Transverse colon (tissue), 4 donors: ENCODE measurements around the gene KRTAP10-9. TPM values are rescaled to one million over a fixed set of nuclear protein-coding genes. Genes with fewer than 3 reads are reported as not detected.
"Not testable (repeated sequence)": the region's sequence is repeated elsewhere in the genome, so short reads cannot be mapped to it uniquely, and the experiment has no call there.

Experiments
- DNase-seq: peaks from one replicate; pipeline ENCODE4 v3.0.0-alpha.2; 2019
- H3K27ac ChIP-seq, 4 donors: fragments of 200-600 bp; sonication (generic); 2 replicates each; pipeline ENCODE4 v1.5.1; 2016 to 2018; ENCODE audit warnings: inconsistent platforms in 4 of 4
- H3K27me3 ChIP-seq: fragments of 200-600 bp; sonication (generic); 2 replicates; pipeline ENCODE4 v1.5.1; 2017; ENCODE audit warnings: inconsistent platforms
- H3K36me3 ChIP-seq, 4 donors: fragments of 200-600 bp; sonication (generic); 2 replicates each; pipeline ENCODE4 v1.5.1; 2017 to 2019; ENCODE audit warnings: inconsistent platforms in 4 of 4
- H3K4me1 ChIP-seq, 4 donors: fragments of 200-600 bp; sonication (generic); 2 replicates each; pipeline ENCODE4 v1.5.1; 2017 to 2020; ENCODE audit warnings: inconsistent platforms in 4 of 4
- H3K4me3 ChIP-seq, 4 donors: fragments of 200-600 bp; sonication (generic); 1 replicate in 1 of 4; 2 replicates in 3 of 4; pipeline versions ENCODE4 v1.5.1 to v1.6.1; 2017 to 2019; ENCODE audit warnings: inconsistent platforms in 4 of 4
- H3K9me3 ChIP-seq, 2 donors: fragments of 200-600 bp; sonication (generic); 2 replicates each; pipeline ENCODE4 v1.5.1; 2017 to 2019; ENCODE audit warnings: inconsistent platforms in 2 of 2
- EP300 ChIP-seq: sonication (generic); formaldehyde crosslinking; IDR thresholded peaks from one replicate; pipeline ENCODE4 v1.6.1; 2017; ENCODE audit warnings: antibody characterized with exemption, low read depth
- POLR2A ChIP-seq: fragments of 450-650 bp; IDR thresholded peaks from one replicate; pipeline ENCODE4 v1.6.1; 2016; ENCODE audit warnings: antibody characterized with exemption, mild to moderate bottlenecking, moderate library complexity
- POLR2AphosphoS5 ChIP-seq, 3 donors: sonication (generic); formaldehyde crosslinking; IDR thresholded peaks; one replicate each; pipeline ENCODE4 v1.6.1; 2016; ENCODE audit warnings: antibody characterized with exemption in 3 of 3
- WGBS, 2 donors: methylation state at CpG; one replicate each; pipeline ENCODE4 v1.1.5; 2018; ENCODE audit warnings: low coverage in 1 of 2; 5-methylcytosine and 5-hydroxymethylcytosine counted together
- in situ Hi-C, 4 donors: fragments of 200-750 bp; cut with MboI; loops; one replicate each; pipeline versions ENCODE4 v1.15.0 to v1.15.1; 2017; ENCODE audit warnings: low sequenced_read_pairs in 3 of 4, low pct_ligation_motif_present in 1 of 4, low pct_unique_long_range_greater_than_20kb in 1 of 4
- intact Hi-C: fragments of 100-400 bp; cut with DNase I; formaldehyde crosslinking; loops from one replicate; pipeline ENCODE4 v1.15.1; 2023; ENCODE audit warnings: low total_unique reads
- total RNA-seq, 4 donors: library from RNA; depleted of rRNA; stranded (reverse); fragments of >200 nt; gene quantifications; one replicate each; pipeline ENCODE4 v1.1.0, GENCODE V29; 2016
- TF ChIP-seq, protein P1 (sequence below), 5 experiments: fragments of 200-600 bp in 3 of 5; fragments of 450-650 bp in 2 of 5; sonication (generic) in 3 of 5; IDR thresholded peaks; 1 replicate in 2 of 5; 2 replicates in 3 of 5; pipeline ENCODE4 v1.5.1; 2016 to 2017; ENCODE audit warnings: antibody characterized with exemption in 5 of 5, inconsistent platforms in 3 of 5, mild to moderate bottlenecking in 2 of 5, moderate library complexity in 1 of 5

KRTAP10-9 gene
- total RNA-seq, 4 donors from 2014 or later = not detected

DNA sequence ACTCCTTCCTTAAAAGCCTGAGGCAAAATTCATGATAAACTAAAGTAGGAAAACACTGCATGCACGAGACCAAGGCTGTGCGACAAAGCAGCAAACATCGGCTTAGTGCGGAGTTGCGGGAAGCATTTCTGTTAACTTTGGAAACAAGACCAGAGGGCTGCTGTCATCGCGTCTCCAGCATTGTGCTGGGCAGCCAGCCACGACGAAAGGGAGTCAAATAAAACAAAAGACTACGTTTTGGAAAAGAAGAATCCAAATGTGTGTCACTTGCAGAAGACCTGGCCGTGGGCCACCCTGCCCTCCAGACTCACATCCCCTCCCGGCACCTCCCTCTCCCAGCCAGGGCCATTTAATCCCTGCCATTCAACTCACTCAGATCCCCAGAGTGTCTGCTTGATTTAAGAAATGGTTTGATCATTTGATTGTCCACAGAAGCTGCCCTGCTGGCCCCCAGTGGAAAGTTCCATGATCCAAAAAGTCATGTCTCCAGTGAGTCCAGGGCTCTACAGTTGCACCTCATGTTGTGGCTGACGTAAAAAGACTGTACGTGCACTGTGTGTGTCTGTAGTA lies 16.9 kb downstream of the KRTAP10-9 start:
- Histone ChIP-seq H3K27ac (no peak overlapping the region), H3K27me3 (peaks cover 16% of the 10 kb centered on the region), H3K36me3 (no peaks in the 10 kb centered on the region), H3K4me1 (no peaks in the 10 kb centered on the region), H3K9me3 (peaks cover 3 to 4% of the 10 kb centered on the region in 2 donors), H3K4me3 (no peak overlapping the region)
- DNase-seq = no peak
- 82 to 83% methylated on average over 3 to 14 of the region's 14 CpGs for WGBS, 2 donors
- intact Hi-C loops = no loop called here
- no peak for TF ChIP-seq EP300
- TF ChIP-seq POLR2AphosphoS5 (IDR thresholded peaks at IDR 0.05) = no peak
- TF ChIP-seq, protein P1, sequence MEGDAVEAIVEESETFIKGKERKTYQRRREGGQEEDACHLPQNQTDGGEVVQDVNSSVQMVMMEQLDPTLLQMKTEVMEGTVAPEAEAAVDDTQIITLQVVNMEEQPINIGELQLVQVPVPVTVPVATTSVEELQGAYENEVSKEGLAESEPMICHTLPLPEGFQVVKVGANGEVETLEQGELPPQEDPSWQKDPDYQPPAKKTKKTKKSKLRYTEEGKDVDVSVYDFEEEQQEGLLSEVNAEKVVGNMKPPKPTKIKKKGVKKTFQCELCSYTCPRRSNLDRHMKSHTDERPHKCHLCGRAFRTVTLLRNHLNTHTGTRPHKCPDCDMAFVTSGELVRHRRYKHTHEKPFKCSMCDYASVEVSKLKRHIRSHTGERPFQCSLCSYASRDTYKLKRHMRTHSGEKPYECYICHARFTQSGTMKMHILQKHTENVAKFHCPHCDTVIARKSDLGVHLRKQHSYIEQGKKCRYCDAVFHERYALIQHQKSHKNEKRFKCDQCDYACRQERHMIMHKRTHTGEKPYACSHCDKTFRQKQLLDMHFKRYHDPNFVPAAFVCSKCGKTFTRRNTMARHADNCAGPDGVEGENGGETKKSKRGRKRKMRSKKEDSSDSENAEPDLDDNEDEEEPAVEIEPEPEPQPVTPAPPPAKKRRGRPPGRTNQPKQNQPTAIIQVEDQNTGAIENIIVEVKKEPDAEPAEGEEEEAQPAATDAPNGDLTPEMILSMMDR (IDR thresholded peaks at IDR 0.05) = no peak
- TF ChIP-seq POLR2A = no peak
- in situ Hi-C loops = no loop called here

DNA sequence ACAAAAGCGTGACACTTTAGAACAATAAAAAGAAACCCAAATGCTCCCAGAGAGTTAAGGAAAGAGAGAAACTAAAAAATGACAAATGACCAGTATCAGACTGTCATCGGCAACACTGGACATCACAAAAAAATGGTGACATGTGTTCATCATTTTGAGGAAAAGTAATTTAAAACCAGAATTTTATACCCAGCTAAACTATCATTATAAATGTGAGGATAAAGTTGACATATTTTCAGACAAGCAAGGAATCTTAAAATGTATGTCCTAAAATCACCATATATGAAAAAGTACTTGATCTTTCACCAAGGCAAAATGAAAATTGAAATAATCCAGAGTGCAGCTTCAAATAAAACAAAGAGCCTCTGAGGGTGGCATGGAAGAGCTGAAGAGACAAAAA lies 18.0 kb downstream of the KRTAP10-9 start:
- H3K9me3 ChIP-seq = peaks cover 3 to 4% of the 10 kb centered on the region in 2 donors
- no peak for DNase-seq
- WGBS, 2 donors = 36 to 93% methylated on average over 2 of the region's 2 CpGs
- no peaks in the 10 kb centered on the region for H3K4me1 ChIP-seq
- peaks cover 7% of the 10 kb centered on the region for H3K27me3 ChIP-seq
- in situ Hi-C loops = no loop called here
- TF ChIP-seq, protein P1 (IDR thresholded peaks at IDR 0.05) = no peak
- TF ChIP-seq EP300 (no peak), POLR2AphosphoS5 (IDR thresholded peaks at IDR 0.05) (no peak), POLR2A (no peak)
- no peak overlapping the region for H3K27ac ChIP-seq
- intact Hi-C loops = no loop called here
- no peak overlapping the region for H3K4me3 ChIP-seq
- H3K36me3 ChIP-seq = no peaks in the 10 kb centered on the region

DNA sequence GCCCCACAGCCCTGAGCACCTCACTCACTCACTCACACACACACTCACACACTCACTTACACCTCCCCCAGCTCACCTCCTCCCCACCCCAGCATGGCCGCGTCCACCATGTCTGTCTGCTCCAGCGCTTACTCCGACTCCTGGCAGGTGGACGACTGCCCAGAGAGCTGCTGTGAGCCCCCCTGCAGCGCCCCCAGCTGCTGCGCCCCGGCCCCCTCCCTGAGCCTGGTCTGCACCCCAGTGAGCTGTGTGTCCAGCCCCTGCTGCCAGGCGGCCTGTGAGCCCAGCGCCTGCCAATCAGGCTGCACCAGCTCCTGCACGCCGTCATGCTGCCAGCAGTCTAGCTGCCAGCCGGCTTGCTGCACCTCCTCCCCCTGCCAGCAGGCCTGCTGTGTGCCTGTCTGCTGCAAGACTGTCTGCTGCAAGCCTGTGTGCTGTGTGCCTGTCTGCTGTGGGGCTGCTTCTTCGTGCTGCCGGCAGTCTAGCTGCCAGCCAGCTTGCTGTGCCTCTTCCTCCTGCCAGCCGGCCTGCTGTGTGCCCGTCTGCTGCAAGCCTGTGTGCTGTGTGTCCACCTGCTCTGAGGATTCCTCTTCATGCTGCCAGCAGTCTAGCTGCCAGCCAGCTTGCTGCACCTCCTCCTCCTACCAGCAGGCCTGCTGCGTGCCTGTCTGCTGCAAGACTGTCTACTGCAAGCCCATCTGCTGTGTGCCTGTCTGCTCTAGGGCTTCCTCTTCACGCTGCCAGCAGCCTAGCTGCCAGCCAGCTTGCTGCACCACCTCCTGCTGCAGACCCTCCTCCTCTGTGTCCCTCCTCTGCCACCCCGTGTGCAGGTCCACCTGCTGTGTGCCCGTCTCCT lies 19.7 kb downstream of the KRTAP10-9 start, which contains the start of gene KRTAP10-11:
Gene KRTAP10-11 (plus strand): TSS at position 49 of the 856 bp plus-strand sequence. CDS start 45 bp downstream, at position 94.
- DNase-seq, in situ Hi-C loops, H3K4me1 ChIP-seq, H3K27me3 ChIP-seq, H3K36me3 ChIP-seq, intact Hi-C loops, H3K9me3 ChIP-seq, H3K27ac ChIP-seq, H3K4me3 ChIP-seq: not testable (repeated sequence)
- WGBS, 2 donors = 68% methylated on average over 18 of the region's 21 CpGs; no CpG with 5 or more reads in 1 of the 2 donors

DNA sequence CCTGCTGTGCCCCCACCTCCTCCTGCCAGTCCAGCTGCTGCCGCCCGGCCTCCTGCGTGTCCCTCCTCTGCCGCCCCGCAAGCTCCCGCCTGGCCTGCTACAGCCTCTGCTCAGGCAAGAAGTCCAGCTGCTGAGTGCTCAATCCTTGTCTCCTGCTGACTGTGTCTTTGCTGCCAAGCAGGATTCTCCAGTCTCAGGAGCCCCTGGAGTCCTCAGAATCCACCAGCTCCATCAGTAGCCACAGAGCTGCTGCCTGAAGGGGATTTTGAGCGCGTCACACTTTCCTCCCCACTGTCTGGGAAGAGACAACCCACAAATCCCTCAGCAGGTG lies 20.3 kb downstream of the KRTAP10-9 start:
- 58% methylated on average over 8 of the region's 8 CpGs; no CpG with 5 or more reads in 1 of the 2 donors for WGBS, 2 donors
- H3K4me3 ChIP-seq = no peak overlapping the region
- no peak for TF ChIP-seq EP300
- no peak for TF ChIP-seq POLR2AphosphoS5 (IDR thresholded peaks at IDR 0.05)
- no peak for TF ChIP-seq POLR2A
- TF ChIP-seq, protein P1 (IDR thresholded peaks at IDR 0.05) = no peak
- H3K27me3 ChIP-seq = peaks cover 7% of the 10 kb centered on the region
- intact Hi-C loops (no loop called here), in situ Hi-C loops (no loop called here)
- DNase-seq = no peak
- no peaks in the 10 kb centered on the region for H3K36me3 ChIP-seq
- no peak overlapping the region for H3K27ac ChIP-seq
- no peaks in the 10 kb centered on the region for H3K4me1 ChIP-seq
- H3K9me3 ChIP-seq = peaks cover 0 to 4% of the 10 kb centered on the region in 2 donors
